Measurements from ENCODE around the gene TAF1C.

TAF1C gene

DNA sequence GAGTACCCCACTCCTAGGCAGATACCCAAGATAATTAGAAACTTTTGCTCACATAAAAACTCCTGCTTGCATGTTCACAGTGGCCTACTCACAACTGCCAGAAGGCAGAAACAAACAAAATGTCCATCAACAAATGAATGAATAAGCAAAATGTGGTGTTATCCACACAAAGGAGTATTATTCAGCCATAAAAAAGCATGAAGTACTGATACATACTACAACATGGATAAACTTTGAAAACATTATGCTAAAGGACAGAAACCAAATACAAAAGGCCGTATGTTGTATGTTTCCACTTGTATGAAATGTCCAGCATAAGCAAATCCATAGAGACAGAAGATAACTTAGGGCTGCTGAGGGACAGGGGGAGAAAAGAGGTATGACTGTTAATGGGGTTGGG, 43.8 kb downstream of the TAF1C start:
- no peak for DNase-seq (ENCODE audit: low spot score)
- TF ChIP-seq, protein P1, sequence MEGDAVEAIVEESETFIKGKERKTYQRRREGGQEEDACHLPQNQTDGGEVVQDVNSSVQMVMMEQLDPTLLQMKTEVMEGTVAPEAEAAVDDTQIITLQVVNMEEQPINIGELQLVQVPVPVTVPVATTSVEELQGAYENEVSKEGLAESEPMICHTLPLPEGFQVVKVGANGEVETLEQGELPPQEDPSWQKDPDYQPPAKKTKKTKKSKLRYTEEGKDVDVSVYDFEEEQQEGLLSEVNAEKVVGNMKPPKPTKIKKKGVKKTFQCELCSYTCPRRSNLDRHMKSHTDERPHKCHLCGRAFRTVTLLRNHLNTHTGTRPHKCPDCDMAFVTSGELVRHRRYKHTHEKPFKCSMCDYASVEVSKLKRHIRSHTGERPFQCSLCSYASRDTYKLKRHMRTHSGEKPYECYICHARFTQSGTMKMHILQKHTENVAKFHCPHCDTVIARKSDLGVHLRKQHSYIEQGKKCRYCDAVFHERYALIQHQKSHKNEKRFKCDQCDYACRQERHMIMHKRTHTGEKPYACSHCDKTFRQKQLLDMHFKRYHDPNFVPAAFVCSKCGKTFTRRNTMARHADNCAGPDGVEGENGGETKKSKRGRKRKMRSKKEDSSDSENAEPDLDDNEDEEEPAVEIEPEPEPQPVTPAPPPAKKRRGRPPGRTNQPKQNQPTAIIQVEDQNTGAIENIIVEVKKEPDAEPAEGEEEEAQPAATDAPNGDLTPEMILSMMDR (IDR thresholded peaks at IDR 0.05; ENCODE audit: extremely low read depth, missing control alignments) = no peak

GRCh38 chr16:84141143-84141670, 45.6 kb downstream of the TAF1C start:
- TF ChIP-seq, protein P1 (IDR thresholded peaks at IDR 0.05; ENCODE audit: extremely low read depth, missing control alignments) = no peak

DNA sequence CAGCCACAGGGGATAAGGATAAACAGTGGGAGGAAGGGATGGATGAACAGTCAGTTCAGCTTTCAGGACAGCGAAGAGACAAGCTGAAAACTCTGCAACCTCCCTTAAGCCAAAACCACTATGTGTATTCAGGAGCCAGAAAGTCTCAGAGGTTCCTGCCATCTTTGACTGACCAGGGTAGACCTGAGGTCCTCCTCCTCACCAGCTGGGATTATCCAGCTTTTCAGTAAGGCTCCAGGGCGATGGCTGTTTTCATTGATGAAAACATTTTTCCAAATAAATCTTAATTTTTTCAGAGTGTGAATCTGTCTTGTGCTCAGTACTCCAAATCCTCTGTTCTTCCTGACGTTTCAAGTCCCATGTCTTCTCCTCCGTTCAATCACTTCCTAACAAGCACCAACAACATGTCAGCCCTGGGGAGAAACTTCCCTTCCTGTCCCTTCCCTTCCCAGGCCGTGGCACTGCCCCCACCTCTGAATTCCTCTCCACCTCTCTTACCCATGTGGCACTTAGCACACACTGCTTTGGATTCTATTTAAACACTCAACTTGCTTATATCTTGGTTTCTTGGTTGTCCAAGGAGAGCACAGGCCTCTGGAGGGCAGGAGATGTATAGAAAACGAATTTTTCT, 47.1 kb downstream of the TAF1C start:
- TF ChIP-seq, protein P1 (IDR thresholded peaks at IDR 0.05; ENCODE audit: extremely low read depth, missing control alignments) = no peak
- no peak for DNase-seq (ENCODE audit: low spot score)

More at GRCh38 chr16:84141143-84141670, 45.6 kb downstream of the TAF1C start:
- no peak for DNase-seq (ENCODE audit: low spot score)

DNA sequence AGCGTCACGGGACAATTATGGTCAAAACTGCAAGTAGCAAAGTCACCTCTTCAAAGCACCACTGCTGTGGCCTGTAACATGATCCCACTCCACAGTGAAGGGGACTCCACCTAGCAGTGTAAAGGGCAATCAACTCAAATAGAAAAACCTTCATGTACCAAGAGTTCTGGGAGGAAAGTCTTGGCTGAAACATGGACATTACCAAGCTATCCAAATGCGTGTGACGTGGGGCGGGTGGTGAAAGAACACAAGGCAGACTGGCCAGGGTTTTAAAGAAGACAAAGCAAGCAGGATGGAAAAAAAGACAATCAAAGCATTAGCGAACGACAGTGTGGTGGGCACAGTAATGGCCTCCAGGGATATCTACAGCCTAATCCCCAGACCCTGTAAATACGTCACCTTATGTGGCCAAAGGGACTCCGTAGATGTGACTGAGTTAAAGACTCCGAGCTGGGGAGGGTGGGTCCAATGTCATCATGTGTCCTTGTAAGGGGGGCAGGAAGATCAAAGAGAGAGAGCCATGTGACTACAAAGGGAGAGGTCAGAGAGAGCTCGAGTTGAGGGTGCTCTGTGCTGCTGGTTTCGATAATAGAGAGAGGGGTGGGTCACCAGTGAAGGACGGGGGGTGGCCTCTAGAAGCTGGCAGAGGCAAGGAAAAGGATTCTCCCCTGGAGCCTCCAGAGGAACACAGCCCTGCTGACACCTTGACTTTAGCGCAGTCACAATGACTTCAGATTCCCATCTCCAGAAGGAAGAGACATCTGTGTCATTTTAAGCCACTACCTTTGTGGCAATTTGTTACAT, 47.8 kb downstream of the TAF1C start:
- DNase-seq (ENCODE audit: low spot score) = peak; percentile 76

DNA sequence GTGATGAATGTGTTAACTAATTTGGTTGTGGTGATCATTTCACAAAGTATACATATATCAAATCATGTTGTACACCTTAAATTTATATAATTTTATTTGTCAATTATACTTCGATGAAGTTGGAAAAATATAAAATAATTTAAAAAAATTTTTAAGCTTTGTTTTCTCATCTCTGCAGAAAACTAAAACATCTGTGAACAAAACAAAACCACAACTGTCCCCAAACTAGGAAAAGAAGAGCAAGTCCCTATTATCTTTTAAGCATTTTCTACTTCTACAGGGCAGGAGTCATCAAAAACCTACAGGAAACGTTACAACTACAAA, 48.4 kb downstream of the TAF1C start:
- TF ChIP-seq, protein P1 (IDR thresholded peaks at IDR 0.05; ENCODE audit: extremely low read depth, missing control alignments) = no peak
- no peak for DNase-seq (ENCODE audit: low spot score)

More for the DNA sequence above, 47.8 kb downstream of the TAF1C start:
- TF ChIP-seq, protein P1 (IDR thresholded peaks at IDR 0.05; ENCODE audit: extremely low read depth, missing control alignments) = no peak

DNA sequence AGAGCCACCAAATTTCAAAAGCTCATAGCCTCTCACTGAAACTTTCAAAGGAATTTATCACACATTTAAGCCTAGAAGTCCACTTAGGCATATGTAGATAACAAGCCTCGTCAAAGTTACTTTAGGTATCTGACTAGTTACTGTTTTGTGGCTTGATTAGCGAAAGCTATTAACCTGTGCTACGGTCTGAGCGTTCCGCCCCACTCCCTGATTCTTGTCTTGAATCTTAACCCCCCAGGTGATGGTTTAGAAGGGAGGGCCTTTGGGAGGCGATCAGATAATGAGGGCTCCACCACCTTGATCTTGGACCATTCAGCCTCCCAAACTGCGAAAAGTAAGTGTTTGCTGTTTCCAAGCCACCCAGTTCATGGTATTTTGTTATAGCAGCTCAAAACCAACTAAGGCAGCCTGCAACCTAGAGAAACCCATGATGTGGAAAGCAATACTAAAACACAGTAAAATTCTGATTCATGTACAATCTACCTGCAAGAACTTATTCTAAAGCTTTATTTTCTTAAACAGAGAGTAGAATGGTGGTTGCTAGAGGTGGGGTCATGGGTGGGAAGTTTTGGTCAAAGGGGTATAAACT, 49.0 kb downstream of the TAF1C start:
- TF ChIP-seq, protein P1 (IDR thresholded peaks at IDR 0.05; ENCODE audit: extremely low read depth, missing control alignments) = no peak
- no peak for DNase-seq (ENCODE audit: low spot score)

- TF ChIP-seq, protein P1 (IDR thresholded peaks at IDR 0.05; ENCODE audit: extremely low read depth, missing control alignments) = no peak
- no peak for DNase-seq (ENCODE audit: low spot score)
Measured at GRCh38 chr16:84137287-84137686, 49.6 kb downstream of the TAF1C start.
